Renal pelvis (tissue), 4 donors: ENCODE measurements around the gene NFKBIB. TPM values are rescaled to one million over a fixed set of nuclear protein-coding genes. Genes with fewer than 3 reads are reported as not detected.

Source experiments
- DNase-seq: peaks from one replicate; pipeline ENCODE4 v3.0.0-alpha.2; 2013
- polyA plus RNA-seq, 3 donors: library from polyadenylated mRNA; unstranded; fragments of 120-200 nt; gene quantifications; one replicate each; pipeline ENCODE4 v1.2.1, GENCODE V29; 2013; ENCODE audit not compliant: insufficient read length in 3 of 3

Gene NFKBIB
- polyA plus RNA-seq, 3 donors, result 9.7 to 12.2 (median 11.5) TPM

GRCh38 chr19:38900202-38900629, 447 bp downstream of the NFKBIB start:
- DNase-seq, result no peak

GRCh38 chr19:38900743-38901190, 998 bp downstream of the NFKBIB start:
- DNase-seq, result no peak

DNA sequence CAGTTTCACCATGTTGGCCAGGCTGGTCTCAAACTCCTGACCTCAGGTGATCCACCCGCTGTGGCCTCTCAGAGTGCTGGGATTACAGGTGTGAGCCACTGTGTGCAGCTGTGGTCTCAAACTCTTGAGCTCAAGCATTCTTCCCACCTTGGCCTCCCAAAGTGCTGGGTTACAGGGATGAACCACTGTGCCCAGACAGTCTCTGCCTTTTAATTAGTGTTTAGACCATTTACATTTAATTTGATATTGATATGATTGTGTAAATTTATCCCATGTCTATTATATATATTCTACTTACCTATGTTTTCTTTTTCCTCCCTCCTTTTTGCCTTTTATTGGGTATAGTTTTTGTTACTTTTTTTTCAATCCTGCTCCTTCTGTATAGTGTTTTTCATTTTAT, 1.9 kb downstream of the NFKBIB start:
- no peak for DNase-seq

DNA sequence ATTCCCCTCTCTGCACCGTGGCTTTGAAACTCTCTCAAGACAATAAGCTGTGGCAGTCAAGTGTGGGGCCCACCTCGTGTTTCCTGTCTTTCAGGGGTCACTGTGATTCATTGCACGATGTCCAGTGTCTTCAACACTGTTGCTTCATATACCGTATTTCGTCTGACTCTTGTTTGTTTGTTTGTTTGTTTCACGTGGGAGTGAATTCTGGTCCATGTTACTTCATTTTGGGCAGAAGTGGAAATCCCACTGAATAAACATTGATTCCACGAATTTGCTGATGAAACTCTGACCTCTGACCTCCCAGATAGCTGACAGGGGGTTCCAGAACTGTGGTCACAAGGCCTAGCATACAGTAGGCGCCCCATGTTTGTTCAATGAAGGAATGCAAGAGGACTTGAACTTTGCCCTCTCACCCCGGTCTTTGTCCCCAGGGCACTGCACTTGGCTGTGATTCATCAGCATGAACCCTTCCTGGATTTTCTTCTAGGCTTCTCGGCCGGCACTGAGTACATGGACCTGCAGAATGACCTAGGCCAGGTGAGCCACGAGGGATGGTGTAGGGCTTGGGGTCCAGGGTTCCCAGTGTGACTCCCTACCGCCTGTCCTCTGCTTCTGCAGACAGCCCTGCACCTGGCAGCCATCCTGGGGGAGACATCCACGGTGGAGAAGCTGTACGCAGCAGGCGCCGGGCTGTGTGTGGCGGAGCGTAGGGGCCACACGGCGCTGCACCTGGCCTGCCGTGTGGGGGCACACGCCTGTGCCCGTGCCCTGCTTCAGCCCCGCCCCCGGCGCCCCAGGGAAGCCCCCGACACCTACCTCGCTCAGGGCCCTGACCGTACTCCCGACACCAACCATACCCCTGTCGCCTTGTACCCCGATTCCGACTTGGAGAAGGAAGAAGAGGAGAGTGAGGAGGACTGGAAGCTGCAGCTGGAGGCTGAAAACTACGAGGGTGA, 5.1 kb downstream of the NFKBIB start:
- DNase-seq, result no peak

GRCh38 chr19:38905620-38906019, 5.9 kb downstream of the NFKBIB start:
- no peak for DNase-seq

DNA sequence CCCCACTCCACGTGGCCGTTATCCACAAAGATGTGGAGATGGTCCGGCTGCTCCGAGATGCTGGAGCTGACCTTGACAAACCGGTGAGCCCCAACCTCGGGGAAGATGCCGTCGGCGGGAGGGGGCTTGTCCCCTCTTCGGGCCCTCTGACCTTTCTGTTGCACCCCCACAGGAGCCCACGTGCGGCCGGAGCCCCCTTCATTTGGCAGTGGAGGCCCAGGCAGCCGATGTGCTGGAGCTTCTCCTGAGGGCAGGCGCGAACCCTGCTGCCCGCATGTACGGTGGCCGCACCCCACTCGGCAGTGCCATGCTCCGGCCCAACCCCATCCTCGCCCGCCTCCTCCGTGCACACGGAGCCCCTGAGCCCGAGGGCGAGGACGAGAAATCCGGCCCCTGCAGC, 7.5 kb downstream of the NFKBIB start:
- no peak for DNase-seq

DNA sequence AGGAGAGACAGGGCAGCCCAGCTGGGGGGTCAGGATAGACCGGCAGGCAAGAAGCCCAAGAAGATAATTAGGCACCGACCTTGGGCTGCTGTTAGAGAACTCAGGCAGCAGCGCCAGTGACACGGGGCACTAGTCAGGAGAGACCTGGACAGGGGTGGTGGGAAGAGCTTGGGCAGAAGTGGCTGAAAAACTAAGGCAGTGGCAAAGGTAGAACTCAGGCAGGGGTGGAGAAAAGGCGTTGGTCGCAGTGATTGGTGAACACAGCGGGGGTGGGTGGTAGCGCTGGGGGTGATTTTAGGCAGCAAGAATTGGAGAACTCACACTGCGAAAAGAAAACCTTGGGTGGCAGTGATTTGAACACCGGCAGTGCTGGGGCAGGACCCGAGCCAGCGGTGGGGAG, 7.9 kb downstream of the NFKBIB start:
- DNase-seq, result no peak

DNA sequence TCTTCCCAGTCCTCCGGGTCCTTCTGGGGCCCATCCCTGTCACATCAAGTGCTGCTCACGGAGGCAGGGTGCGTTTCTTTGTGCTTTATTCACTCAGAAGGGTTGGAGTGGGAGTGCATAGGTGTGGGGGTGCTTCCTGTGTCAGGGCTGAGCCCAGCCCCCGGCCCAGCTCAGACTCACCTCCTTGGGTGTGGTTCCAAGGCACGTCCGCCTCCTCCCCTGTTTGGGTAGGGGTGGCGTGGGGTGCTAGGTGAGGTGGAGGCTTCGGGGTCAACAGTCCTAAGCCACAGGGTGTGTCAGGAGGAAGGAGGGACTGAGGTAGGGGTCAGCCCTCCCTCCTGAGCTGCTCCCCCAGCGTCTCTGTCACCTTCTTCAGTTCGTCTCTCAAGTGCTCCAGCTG, 9.1 kb downstream of the NFKBIB start:
- no peak for DNase-seq

DNA sequence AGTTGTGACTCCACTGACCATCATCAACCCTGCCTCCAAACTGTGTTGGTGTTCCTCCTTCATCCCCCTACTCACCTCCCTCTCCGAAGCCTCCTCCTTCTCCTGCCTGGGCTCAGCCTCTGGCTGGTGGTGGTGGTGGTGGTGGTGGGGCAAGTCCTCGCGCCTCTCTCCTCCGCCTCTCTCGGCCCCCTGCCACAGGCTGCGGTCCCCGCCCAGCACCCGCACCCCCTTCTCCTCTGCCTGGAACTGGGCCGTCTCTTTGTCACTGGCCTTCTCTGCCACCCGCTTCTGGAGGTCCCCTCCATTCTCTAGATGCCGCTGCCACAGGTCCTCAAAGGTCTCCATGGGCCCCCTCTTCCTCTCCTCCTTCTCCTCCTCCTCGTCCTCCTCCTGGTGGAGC, 10.7 kb downstream of the NFKBIB start:
- no peak for DNase-seq

DNA sequence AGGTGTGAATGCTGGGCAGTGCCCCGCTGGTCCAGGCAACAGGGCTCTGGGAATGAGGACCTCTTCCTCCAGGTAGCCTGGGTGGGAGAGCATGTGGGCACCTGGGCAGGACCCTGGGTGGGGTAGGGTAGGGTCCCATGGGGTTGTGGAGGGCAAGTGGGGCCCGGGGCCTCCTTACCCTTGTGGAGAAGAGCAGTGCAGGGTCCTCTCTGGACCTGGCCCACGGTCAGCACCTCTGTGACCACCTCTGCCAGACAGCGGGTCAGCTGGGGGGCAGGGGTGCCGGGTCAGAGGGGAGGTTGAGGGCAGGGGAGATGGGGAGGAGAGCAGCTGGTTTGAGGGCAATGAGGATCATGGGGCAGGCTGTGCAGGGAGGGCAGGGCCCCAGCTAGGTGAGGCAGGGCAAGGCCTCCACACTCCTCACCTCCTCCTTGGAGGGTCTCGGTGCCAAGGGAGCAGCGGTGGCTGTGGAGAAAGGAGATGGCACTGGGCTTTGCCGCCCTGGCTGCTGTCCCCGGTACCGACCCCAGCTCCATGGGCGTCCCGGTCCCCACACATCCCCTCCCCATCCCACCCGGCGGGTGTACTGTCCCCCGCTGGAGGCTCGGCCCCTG, 11.7 kb downstream of the NFKBIB start:
- no peak for DNase-seq

DNA sequence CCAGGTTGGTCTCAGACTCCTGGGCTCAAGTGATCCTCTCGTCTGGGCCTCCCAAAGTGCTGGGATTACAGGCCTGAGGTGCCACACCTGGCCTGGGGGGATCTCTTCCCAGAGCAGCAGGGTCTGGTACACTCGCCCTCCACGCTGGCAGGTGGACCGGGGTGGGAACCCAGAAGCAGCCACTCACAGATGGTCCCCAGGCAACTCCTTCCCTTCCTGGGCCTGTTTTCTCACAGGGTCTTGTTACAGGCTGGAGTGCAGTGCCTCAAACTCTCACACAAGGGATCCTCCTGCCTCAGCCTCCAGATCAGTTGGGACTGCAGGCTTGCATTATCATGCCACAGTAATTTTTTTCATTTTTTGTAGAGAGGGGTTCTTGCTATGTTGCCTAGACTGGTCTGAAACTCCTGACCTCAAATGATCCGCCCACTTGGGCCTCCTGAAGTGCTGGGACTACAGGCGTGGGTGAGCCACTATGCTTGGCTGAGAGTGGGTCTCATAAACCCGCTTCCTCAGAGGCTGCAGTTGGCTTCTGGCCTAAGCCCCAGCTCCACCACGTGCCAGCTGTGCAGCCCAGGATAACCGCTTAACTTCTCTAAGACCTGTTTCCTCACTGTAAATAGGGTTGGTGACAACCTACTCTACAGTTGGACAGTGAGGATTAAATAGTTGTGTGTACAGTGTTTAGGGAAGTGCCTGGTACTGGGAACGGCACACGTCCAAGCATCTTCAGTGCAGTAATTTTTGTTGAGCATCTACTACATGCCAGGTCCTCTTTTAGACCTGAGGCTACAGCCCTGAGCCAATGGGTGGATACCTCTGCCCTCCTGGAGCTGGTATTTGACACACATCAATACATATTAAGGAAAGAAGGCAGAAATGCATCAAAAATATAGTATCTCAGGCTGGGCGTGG, 13.1 kb downstream of the NFKBIB start:
- DNase-seq, result no peak

- DNase-seq, result no peak
These were observed 14.2 kb downstream of the NFKBIB start for GRCh38 chr19:38913958-38914357.

- DNase-seq, result no peak
These were observed 15.9 kb downstream of the NFKBIB start for GRCh38 chr19:38915329-38916321.

DNA sequence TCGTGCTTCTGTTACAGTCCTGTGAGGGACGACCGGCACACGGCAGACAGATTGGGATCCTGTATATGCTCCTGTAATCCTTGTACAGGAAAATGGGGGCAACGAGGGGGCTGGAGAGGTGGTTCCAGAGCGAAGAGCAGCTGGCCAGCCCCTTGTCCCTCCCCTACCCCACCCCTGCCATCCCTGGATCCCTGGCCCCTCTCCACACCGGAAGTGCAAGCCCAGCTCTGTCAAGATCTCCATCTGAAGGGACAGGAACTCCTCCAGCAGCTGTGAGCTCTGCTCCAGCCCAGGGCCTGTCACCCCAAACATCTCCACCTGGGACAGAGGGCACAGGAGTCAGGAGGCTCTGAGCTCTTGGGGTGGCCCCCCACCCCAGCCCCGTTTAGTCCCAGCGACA, 17.7 kb downstream of the NFKBIB start:
- DNase-seq, result no peak

GRCh38 chr19:38917921-38918491, 18.2 kb downstream of the NFKBIB start:
- DNase-seq, result no peak

DNA sequence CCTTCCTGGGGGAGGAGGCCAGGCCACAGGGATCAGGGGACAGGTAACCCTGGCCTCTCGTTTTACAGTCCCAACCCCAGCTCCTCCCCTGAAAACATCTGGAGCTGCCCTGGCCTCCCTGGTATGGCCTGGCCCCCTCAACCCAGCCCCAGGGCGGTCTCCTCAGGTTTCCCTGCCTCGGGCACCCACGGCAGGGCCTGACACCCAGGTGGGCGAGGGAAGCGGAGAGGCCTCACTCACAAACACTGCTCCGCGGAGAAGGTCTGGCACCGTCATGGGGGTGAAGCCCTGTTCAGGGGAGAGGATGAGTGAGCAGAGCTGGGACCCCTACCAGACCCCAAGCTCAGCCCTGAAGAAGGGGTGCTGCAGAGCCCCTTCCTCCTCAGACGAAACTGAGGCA, 18.8 kb downstream of the NFKBIB start:
- no peak for DNase-seq

- no peak for DNase-seq
These were observed 20.2 kb downstream of the NFKBIB start for GRCh38 chr19:38919837-38920601.

- no peak for DNase-seq
These were observed 21.0 kb downstream of the NFKBIB start for GRCh38 chr19:38920602-38921419.
